ENCODE results near the gene TAOK1. TPM values are rescaled to one million over a fixed set of nuclear protein-coding genes. Genes with fewer than 3 reads are reported as not detected.

TAOK1 gene
- total RNA-seq, 1 donor from 2014 or later: 100 TPM

DNA sequence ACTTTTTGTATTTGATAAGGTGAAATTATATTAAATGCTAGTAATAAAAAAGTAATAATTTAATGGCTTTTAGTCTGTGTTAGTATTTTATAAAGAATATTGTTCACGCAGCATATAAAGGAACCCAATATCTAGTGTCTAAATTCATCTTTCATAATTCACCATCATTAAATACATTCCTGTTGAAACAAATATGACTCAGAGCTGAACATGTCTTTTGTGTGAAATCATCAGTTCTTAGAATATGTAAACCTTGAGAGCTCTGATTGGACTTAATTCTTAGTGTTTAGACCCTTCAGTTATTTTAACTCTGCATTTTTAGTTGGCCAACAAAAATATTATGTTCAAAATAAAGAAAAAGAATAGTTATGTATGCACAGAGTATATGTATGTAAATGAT lies 104.8 kb downstream of the TAOK1 start:
- DNase-seq (ENCODE audit: low read depth): peak; percentile 41
- Mint-ChIP-seq H3K27ac (ENCODE audit: unreplicated experiment) (no peak overlapping the region), H3K4me1 (ENCODE audit: low read depth, unreplicated experiment) (peaks cover 3% of the 10 kb centered on the region), H3K4me3 (ENCODE audit: unreplicated experiment) (no peak overlapping the region), H3K9me3 (ENCODE audit: unreplicated experiment) (no peaks in the 10 kb centered on the region), H3K36me3 (ENCODE audit: low read depth, unreplicated experiment) (peaks cover 16% of the 10 kb centered on the region), H3K27me3 (ENCODE audit: low read depth, unreplicated experiment) (no peaks in the 10 kb centered on the region)
- Histone ChIP-seq H2AFZ (ENCODE audit: low read depth, low read length) (no peak overlapping the region), H3K9ac (ENCODE audit: low read length) (no peak overlapping the region), H3K36me3 (ENCODE audit: insufficient read depth, low read length) (peaks cover 41% of the 10 kb centered on the region), H4K20me1 (ENCODE audit: insufficient read depth, low read length) (no peaks in the 10 kb centered on the region), H3K9me3 (ENCODE audit: insufficient read depth, low read depth, low read length) (no peaks in the 10 kb centered on the region), H3K79me2 (ENCODE audit: insufficient read depth, low read length) (no peaks in the 10 kb centered on the region), H3K4me1 (ENCODE audit: insufficient read depth, low read length) (no peaks in the 10 kb centered on the region), H3K4me2 (ENCODE audit: low read length) (no peak overlapping the region), H3K27ac (ENCODE audit: low read depth, low read length) (peak overlapping the region; percentile 6), H3K27me3 (ENCODE audit: insufficient read depth, low read length) (no peaks in the 10 kb centered on the region), H3K4me3 (ENCODE audit: insufficient read depth, low read depth, low read length) (no peak overlapping the region)
- TF ChIP-seq EZH2 (IDR thresholded peaks at IDR 0.05; ENCODE audit: insufficient read depth, low read length): no peak
- TF ChIP-seq, protein P1, sequence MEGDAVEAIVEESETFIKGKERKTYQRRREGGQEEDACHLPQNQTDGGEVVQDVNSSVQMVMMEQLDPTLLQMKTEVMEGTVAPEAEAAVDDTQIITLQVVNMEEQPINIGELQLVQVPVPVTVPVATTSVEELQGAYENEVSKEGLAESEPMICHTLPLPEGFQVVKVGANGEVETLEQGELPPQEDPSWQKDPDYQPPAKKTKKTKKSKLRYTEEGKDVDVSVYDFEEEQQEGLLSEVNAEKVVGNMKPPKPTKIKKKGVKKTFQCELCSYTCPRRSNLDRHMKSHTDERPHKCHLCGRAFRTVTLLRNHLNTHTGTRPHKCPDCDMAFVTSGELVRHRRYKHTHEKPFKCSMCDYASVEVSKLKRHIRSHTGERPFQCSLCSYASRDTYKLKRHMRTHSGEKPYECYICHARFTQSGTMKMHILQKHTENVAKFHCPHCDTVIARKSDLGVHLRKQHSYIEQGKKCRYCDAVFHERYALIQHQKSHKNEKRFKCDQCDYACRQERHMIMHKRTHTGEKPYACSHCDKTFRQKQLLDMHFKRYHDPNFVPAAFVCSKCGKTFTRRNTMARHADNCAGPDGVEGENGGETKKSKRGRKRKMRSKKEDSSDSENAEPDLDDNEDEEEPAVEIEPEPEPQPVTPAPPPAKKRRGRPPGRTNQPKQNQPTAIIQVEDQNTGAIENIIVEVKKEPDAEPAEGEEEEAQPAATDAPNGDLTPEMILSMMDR (IDR thresholded peaks at IDR 0.05; ENCODE audit: insufficient read depth, low read depth, low read length): no peak
- FAIRE-seq: peak; percentile 32

DNA sequence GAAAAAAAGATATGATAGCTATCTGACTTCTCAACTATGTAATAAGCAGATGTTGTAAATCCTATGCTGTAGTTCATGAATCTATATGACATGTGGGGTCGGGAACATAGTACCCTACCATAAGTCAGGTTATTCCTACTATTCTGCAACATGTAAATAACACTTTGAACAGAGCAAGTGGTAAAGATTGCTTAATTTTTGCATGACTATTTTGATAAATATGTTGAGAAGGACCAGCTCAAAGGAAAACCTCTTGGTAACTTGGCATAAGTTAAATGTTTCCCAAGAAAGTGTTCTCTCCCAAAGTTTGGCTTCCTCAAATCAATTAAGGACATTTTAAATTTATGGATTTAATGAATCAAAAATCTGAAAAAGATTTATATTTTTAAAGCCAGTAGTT lies 114.5 kb downstream of the TAOK1 start:
- no peaks in the 10 kb centered on the region for H3K79me2 ChIP-seq (ENCODE audit: insufficient read depth, low read length)
- no peaks in the 10 kb centered on the region for H3K9me3 ChIP-seq (ENCODE audit: insufficient read depth, low read depth, low read length)
- no peak overlapping the region for H3K4me2 ChIP-seq (ENCODE audit: low read length)
- H3K27me3 ChIP-seq (ENCODE audit: insufficient read depth, low read length): no peaks in the 10 kb centered on the region
- H2AFZ ChIP-seq (ENCODE audit: low read depth, low read length): no peak overlapping the region
- DNase-seq (ENCODE audit: low read depth): no peak
- no peaks in the 10 kb centered on the region for H3K4me1 ChIP-seq (ENCODE audit: insufficient read depth, low read length)
- no peak overlapping the region for H3K4me3 ChIP-seq (ENCODE audit: insufficient read depth, low read depth, low read length)
- Mint-ChIP-seq H3K36me3 (ENCODE audit: low read depth, unreplicated experiment) (peaks cover 4% of the 10 kb centered on the region), H3K4me3 (ENCODE audit: unreplicated experiment) (no peak overlapping the region), H3K27ac (ENCODE audit: unreplicated experiment) (no peak overlapping the region), H3K4me1 (ENCODE audit: low read depth, unreplicated experiment) (no peaks in the 10 kb centered on the region), H3K27me3 (ENCODE audit: low read depth, unreplicated experiment) (no peaks in the 10 kb centered on the region), H3K9me3 (ENCODE audit: unreplicated experiment) (no peaks in the 10 kb centered on the region)
- H3K36me3 ChIP-seq (ENCODE audit: insufficient read depth, low read length): peaks cover 50% of the 10 kb centered on the region
- FAIRE-seq: no peak
- peaks cover 12% of the 10 kb centered on the region for H4K20me1 ChIP-seq (ENCODE audit: insufficient read depth, low read length)
- TF ChIP-seq, protein P1 (IDR thresholded peaks at IDR 0.05; ENCODE audit: insufficient read depth, low read depth, low read length): no peak
- TF ChIP-seq EZH2 (IDR thresholded peaks at IDR 0.05; ENCODE audit: insufficient read depth, low read length): no peak
- no peak overlapping the region for H3K27ac ChIP-seq (ENCODE audit: low read depth, low read length)
- no peak overlapping the region for H3K9ac ChIP-seq (ENCODE audit: low read length)

DNA sequence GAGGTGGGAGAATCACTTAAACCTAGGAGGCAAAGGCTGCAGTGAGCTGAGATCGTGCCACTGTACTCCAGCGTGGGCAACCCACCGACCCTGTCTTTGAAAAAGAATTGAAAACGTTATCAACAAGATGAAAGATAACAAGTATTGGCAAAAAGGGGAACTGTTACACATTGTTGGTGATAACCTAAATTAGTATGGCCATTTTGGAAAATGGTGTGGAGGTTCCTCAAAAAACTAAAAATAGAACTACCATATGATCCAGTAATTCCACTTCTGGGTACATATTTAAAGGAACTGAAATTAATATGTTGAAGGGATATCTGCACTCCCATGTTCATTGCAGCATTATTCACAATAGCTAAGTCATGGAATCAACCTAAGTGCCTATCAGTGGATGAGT lies 115.7 kb downstream of the TAOK1 start:
- no peak overlapping the region for H3K9ac ChIP-seq (ENCODE audit: low read length)
- no peak overlapping the region for H3K4me2 ChIP-seq (ENCODE audit: low read length)
- H3K79me2 ChIP-seq (ENCODE audit: insufficient read depth, low read length): no peaks in the 10 kb centered on the region
- no peak overlapping the region for H3K4me3 ChIP-seq (ENCODE audit: insufficient read depth, low read depth, low read length)
- DNase-seq (ENCODE audit: low read depth) (no peak), FAIRE-seq (no peak)
- H3K27ac ChIP-seq (ENCODE audit: low read depth, low read length): no peak overlapping the region
- no peaks in the 10 kb centered on the region for H3K4me1 Mint-ChIP-seq (ENCODE audit: low read depth, unreplicated experiment)
- H3K27me3 ChIP-seq (ENCODE audit: insufficient read depth, low read length): no peaks in the 10 kb centered on the region
- H2AFZ ChIP-seq (ENCODE audit: low read depth, low read length): no peak overlapping the region
- no peak overlapping the region for H3K27ac Mint-ChIP-seq (ENCODE audit: unreplicated experiment)
- peaks cover 45% of the 10 kb centered on the region for H3K36me3 ChIP-seq (ENCODE audit: insufficient read depth, low read length)
- H3K4me1 ChIP-seq (ENCODE audit: insufficient read depth, low read length): no peaks in the 10 kb centered on the region
- H3K9me3 ChIP-seq (ENCODE audit: insufficient read depth, low read depth, low read length): no peaks in the 10 kb centered on the region
- no peaks in the 10 kb centered on the region for H3K9me3 Mint-ChIP-seq (ENCODE audit: unreplicated experiment)
- TF ChIP-seq, protein P1 (IDR thresholded peaks at IDR 0.05; ENCODE audit: insufficient read depth, low read depth, low read length): no peak
- no peak for TF ChIP-seq EZH2 (IDR thresholded peaks at IDR 0.05; ENCODE audit: insufficient read depth, low read length)
- peaks cover 4% of the 10 kb centered on the region for H3K36me3 Mint-ChIP-seq (ENCODE audit: low read depth, unreplicated experiment)
- no peaks in the 10 kb centered on the region for H3K27me3 Mint-ChIP-seq (ENCODE audit: low read depth, unreplicated experiment)
- H4K20me1 ChIP-seq (ENCODE audit: insufficient read depth, low read length): peaks cover 12% of the 10 kb centered on the region
- H3K4me3 Mint-ChIP-seq (ENCODE audit: unreplicated experiment): no peak overlapping the region

Measured in astrocyte (in vitro differentiated cells and primary cell).